Astrocyte of the spinal cord (primary cell): Measurements from ENCODE around the gene UBD.

Source experiments
- DNase-seq: peaks from one replicate; pipeline ENCODE4 v3.0.0; 2011; ENCODE audit warnings: low read depth, low spot score
- H3K4me3 ChIP-seq: 2 replicates; pipeline ENCODE4 v1.5.1; 2011; ENCODE audit warnings: low read depth, mild to moderate bottlenecking, low read length, moderate library complexity
- in situ Hi-C: cut with HindIII; loops from 2 replicates; pipeline ENCODE4 v1.10.0; 2017; ENCODE audit warnings: low sequenced_read_pairs
- TF ChIP-seq, protein P1 (sequence below): IDR thresholded peaks from 2 replicates; pipeline ENCODE4 v1.5.1; 2012; ENCODE audit warnings: low read depth, mild to moderate bottlenecking, low read length, inconsistent platforms

The UBD gene

DNA sequence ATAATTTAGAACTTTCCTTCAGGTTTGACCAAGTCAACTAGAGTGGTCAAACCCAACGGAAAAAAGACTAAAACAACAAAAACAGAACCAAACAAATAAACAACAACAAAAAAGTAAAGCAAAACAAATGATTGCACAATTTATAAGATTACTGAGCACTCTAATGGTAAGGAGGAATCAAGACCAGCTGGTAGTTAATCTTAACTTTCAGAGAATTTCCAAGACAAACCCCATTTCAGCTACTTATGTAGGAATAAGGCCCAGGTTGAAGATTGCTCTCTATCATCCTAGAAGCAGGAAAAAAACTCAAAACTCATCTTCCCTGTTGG is 34.3 kb downstream of the UBD start:
- in situ Hi-C loops, result no loop called here
- TF ChIP-seq, protein P1, sequence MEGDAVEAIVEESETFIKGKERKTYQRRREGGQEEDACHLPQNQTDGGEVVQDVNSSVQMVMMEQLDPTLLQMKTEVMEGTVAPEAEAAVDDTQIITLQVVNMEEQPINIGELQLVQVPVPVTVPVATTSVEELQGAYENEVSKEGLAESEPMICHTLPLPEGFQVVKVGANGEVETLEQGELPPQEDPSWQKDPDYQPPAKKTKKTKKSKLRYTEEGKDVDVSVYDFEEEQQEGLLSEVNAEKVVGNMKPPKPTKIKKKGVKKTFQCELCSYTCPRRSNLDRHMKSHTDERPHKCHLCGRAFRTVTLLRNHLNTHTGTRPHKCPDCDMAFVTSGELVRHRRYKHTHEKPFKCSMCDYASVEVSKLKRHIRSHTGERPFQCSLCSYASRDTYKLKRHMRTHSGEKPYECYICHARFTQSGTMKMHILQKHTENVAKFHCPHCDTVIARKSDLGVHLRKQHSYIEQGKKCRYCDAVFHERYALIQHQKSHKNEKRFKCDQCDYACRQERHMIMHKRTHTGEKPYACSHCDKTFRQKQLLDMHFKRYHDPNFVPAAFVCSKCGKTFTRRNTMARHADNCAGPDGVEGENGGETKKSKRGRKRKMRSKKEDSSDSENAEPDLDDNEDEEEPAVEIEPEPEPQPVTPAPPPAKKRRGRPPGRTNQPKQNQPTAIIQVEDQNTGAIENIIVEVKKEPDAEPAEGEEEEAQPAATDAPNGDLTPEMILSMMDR, result no peak
- DNase-seq, result no peak
- no peak overlapping the region for H3K4me3 ChIP-seq

DNA sequence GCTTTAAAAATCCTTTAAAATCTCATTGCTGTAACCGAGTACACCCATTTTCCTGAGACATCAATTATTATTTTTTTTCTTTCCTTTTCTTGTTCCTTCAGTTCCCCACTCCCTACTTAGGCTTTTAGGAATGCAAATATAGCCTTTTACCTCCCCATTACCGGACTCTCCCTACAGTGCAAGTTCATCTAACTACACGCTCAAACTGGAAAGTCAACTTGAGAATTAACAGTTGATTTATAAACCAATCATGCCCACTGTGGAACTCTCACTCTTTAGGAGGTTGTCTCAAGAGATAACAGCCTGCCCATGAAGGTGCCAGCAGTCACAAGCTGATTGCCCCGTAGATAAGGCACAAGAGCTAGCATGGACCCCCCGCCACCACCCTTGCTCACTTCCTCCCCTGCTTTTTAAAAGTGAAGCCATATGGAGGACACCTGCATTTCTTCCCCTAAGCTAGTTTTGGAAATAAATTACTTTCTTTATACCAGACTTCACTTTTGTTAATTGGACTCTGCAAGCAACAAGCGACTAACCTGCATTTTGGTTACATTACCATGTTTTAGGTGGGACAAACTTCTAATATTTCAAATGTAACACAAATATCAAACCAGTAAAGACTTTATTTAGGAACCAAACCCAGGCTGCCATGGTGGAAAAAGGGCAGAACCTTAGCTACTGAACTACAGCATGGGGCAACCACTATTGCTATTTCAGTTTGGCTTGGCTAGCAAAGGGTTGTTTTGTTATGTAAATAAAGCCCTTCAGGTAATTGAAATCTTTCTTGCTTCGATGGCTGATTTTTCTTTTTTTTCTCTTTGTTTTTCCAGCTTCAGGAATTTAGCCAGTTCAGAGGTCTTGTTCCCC is 34.9 kb downstream of the UBD start:
- TF ChIP-seq, protein P1, result no peak
- H3K4me3 ChIP-seq, result no peak overlapping the region
- in situ Hi-C loops, result no loop called here
- no peak for DNase-seq

DNA sequence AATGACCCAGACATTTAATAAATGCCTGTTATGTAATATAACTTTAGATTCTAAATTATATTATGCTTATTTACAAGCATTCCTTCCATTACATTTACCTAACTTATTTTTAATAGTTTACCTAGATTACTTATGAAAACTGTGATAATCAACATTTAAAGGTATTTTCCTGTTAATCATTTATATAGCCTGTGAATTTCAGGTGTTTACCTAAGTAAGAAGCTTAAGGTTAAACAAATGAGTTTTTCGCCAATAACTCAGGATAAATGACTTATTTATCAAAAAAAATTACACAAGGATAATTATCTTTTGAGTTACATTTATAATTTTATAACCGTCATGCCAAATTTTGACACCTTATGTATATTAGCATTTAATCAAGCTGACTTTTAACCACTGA is 35.5 kb downstream of the UBD start:
- TF ChIP-seq, protein P1, result no peak
- H3K4me3 ChIP-seq, result no peak overlapping the region
- in situ Hi-C loops, result no loop called here
- no peak for DNase-seq

DNA sequence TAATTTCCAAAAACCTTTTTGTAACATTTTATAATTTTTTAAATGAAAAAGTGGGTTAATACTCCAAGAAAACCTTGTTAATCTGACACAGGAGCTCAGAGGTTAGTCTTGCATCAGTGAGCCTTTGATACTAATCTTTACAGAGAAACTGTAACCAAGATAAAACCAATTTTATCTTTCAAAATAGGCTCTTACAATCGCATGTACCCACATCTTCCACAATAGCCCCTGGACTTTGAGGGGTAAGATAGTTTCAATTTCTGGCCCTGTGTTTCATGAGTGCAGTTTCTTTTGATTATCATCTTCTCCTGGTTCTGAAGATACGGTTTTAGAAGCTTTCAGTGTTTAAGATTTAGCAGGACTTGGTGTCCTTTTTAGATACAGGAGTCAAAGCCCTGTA is 37.3 kb downstream of the UBD start:
- in situ Hi-C loops, result no loop called here
- TF ChIP-seq, protein P1, result no peak
- no peak for DNase-seq
- H3K4me3 ChIP-seq, result no peak overlapping the region

DNA sequence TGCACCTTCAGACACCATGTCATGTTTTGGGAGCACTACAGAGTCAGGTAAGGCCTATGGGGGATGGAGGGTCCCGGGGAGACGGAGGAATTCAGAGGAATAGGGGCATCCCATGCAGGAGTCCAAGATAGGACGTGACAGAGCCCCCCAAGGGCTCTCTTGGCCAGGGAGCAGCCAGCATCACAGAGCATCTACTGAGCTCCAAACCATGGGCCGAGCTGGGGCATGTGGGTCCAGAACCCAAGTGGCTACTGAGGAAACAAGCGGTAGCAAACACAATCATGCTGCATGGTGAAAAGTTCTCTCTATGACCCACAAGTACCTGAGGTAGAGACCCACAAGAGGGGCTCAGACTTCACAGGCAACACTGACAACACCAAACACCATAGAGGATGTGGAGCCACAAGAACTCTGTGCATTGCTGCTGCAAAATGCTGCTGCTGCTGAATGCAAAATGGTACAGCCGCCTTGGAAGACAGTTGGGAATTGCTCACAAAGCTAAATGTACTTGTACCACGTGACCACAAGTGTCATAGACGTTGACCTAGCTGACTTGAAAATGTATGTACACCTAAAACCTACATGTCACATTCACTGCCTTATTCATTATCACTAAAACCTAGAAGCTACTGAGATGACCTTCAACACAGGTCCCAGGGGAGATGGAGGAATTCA is 38.4 kb downstream of the UBD start:
- DNase-seq, result no peak
- in situ Hi-C loops, result no loop called here
- no peak overlapping the region for H3K4me3 ChIP-seq
- TF ChIP-seq, protein P1, result no peak

DNA sequence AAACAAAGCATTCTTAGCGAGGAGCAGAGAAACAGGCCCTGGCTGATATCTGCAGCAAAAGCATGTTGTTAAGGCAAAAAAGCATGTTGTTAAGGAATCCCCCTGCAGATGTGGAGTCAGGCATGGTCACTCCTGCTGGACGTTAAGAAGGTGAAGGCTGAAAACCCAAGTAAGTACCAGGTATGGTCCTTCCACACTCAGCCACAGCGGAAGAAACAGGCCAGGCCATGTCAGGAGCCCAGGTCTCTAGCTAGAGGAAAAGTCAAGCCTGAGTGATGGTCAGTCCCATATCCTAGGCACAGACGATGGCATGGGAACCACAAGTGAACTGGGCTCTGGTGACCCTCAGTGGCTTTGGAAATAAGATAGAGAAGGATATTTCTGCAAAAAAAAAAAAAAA is 39.3 kb downstream of the UBD start:
- TF ChIP-seq, protein P1, result no peak
- DNase-seq, result no peak
- in situ Hi-C loops, result no loop called here
- no peak overlapping the region for H3K4me3 ChIP-seq
